GM12864 (cell line): Measurements from ENCODE around the gene NOG.

Source experiments
- DNase-seq: peaks from one replicate; pipeline ENCODE4 v3.0.0-alpha.2; 2011; ENCODE audit warnings: low read depth
- H3K4me3 ChIP-seq: 2 replicates; pipeline ENCODE4 v1.5.1; 2011; ENCODE audit warnings: mild to moderate bottlenecking, low read depth, low read length, control low read depth
- TF ChIP-seq, protein P1 (sequence below): IDR thresholded peaks from 2 replicates; pipeline ENCODE4 v1.5.1; 2011; ENCODE audit warnings: low read depth, mild to moderate bottlenecking, moderate library complexity, low read length, control low read depth, inconsistent platforms; ENCODE audit errors: missing control alignments

NOG gene

DNA sequence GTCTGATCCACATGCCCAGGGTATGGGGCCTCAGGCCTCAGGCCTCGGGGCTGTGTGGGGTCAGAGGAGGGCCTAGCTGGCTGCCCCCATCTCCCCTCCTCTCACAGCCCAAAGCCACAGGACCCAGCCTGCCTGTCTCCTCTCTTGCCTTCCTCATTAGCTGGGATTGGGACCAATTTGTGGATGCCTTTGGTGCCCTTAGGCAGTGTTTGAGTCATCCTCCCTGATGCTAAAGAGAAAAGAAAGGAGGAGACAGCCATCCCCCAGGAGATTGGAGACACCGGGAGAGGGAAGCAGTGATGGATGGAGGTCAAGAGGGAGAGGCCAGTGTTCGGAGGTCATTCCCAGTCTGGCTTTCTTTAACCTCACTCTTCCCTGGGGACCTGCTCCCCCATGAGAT lies 23.3 kb upstream of the NOG start:
- DNase-seq: no peak
- TF ChIP-seq, protein P1, sequence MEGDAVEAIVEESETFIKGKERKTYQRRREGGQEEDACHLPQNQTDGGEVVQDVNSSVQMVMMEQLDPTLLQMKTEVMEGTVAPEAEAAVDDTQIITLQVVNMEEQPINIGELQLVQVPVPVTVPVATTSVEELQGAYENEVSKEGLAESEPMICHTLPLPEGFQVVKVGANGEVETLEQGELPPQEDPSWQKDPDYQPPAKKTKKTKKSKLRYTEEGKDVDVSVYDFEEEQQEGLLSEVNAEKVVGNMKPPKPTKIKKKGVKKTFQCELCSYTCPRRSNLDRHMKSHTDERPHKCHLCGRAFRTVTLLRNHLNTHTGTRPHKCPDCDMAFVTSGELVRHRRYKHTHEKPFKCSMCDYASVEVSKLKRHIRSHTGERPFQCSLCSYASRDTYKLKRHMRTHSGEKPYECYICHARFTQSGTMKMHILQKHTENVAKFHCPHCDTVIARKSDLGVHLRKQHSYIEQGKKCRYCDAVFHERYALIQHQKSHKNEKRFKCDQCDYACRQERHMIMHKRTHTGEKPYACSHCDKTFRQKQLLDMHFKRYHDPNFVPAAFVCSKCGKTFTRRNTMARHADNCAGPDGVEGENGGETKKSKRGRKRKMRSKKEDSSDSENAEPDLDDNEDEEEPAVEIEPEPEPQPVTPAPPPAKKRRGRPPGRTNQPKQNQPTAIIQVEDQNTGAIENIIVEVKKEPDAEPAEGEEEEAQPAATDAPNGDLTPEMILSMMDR: no peak

DNA sequence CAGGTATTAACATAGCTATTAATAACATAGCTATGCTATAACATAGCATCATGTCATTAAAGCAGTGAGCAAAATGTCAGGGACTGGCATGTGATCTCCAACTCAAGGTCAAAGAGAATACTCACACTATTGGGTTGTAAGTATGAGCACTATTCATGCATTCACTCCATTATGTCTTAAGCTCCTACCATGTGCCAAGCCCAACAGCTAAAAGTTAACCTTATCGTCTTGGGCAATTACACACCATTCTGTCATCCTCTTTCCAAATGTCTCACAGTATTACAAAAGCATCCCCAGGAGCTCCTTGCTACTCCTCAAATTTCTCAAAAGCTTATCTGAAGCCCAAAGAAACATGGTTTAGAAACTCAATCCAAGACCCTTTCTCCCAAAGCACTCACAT lies 22.0 kb upstream of the NOG start:
- no peak overlapping the region for H3K4me3 ChIP-seq
- TF ChIP-seq, protein P1: no peak
- DNase-seq: no peak

More for the DNA sequence above, 23.3 kb upstream of the NOG start:
- H3K4me3 ChIP-seq: no peak overlapping the region

DNA sequence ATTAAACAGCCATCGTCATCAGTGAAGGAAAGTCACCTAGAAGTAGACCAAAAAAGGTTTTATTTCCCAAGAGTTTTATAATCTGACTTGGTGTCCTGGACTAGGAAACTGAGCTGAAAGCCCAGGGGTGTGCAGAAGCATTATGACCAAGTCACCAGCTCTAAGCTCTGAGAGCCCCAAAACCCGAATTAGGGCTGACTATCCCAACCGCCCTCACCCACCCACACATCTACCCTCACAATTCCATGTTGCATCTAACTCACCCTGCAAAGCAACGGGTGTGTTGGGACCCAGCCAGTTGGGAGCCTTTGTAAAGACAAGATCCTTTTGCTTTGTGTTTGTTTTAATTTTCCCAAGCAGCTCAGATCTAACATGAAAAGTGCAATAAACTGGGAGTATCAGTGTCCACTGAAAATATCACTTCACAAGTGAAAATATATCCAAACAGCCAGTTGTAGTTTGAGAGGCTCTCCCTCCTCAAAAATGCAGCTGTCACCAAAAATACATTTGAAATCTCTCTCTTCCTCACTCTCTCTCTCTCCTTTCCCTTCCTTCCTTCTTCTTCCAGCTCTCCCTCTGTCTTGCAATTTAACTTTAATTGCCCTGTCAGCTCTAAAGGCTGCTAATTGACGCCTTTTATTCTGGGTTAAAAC lies 16.2 kb upstream of the NOG start:
- no peak overlapping the region for H3K4me3 ChIP-seq
- TF ChIP-seq, protein P1: no peak
- DNase-seq: no peak

DNA sequence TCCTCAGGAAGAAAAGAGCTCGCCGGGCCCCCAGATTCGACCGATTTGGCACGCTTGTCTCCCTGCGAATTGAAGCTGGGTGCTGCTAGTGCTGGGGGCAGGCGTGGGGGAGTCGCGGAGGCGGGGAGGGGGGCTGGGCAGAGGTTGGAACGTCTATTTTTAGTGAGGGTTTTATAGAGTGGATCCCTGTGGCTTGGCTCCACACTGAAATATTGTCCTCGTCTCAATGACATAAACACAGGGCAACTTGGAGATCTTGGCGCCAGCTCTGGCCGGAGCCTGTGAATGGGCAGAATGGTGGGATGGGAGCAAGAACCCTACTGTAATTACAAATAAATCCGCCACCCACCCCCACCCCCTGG lies 15.7 kb upstream of the NOG start:
- H3K4me3 ChIP-seq: no peak overlapping the region
- TF ChIP-seq, protein P1: no peak
- DNase-seq: no peak

DNA sequence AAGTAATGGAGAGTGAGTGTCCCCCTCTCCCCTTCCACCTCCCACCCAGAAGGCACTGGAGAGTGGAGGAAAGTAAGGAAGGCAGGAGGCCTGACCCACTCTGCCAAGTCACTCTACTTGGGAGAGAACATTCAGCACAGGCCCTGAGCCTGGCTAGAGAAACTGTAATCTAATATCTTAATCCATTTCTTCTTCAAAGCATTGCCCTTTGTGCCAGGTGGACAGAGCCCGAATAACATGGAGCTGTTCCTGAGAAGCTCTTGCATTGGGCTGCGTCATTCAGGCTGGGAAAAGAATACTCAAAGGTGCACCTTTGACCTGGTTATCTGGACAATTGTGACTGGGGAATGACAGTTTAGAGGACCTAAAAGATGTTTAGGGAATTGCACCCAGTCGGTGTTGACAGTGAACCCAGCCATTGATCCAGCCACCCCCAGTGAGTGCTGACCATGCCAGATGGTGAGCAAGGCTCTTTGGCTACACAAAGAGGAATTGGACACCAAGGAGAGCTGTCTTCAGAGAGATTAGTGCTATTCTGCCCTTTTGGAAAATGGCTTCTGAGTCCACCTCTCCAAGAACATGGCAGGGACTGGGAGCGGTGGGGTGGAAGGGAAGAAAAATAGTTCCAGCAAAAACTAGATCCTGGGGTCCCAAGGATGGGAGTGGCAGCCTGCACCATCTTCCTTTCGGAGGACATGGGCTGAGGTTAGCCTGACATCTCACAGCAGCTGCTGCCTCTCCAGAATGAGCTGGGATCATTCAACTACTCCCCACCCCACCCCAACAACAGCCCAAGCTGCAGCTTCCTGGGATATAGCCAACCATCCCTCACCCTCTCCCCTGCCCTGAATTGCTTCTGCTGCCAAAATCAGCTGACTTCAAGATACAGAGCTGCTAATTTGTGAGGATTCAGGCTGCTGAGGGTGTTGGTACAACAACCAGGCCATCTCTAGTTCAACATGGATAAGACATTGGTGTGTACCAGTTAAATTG lies 11.6 kb upstream of the NOG start:
- TF ChIP-seq, protein P1: no peak

DNA sequence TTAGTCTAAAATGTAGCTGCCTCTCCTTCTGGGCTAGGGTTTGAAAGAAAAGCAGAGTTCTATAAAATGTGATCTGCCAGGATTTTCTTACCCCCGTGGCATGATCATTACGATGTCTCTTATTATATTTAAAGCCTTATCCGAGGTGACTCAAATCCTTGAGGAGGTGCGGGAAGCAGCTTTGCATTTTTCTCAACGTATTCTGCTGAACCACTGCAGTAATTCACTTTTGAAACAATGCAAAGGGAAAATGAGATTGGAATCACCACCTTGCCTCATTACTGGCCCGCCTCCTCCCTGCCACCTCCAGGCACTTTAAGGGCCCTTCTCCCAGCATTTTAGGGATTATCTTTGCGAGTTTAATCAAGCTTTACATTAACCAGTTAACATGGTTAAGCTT lies 9.7 kb upstream of the NOG start:
- TF ChIP-seq, protein P1: no peak
- DNase-seq: no peak
- no peak overlapping the region for H3K4me3 ChIP-seq

More for the DNA sequence above, 11.6 kb upstream of the NOG start:
- H3K4me3 ChIP-seq: no peak overlapping the region
- no peak for DNase-seq
